Testis (tissue), 2 donors: Measurements from ENCODE around the gene GRK3.
"Not testable (repeated sequence)": the region's sequence is repeated elsewhere in the genome, so short reads cannot be mapped to it uniquely, and the experiment has no call there.

ENCODE experiments used
- POLR2A ChIP-seq: fragments of 450-650 bp; IDR thresholded peaks from one replicate; pipeline ENCODE4 v1.6.1; 2017; ENCODE audit warnings: antibody characterized with exemption, mild to moderate bottlenecking, moderate library complexity
- TF ChIP-seq, protein P1 (sequence below), 3 experiments: fragments of 450-650 bp in 2 of 3; fragments of 200-600 bp in 1 of 3; sonication (generic) in 1 of 3; IDR thresholded peaks; one replicate each; pipeline ENCODE4 v1.5.1; 2016 to 2019; ENCODE audit warnings: antibody characterized with exemption in 3 of 3, mild to moderate bottlenecking in 2 of 3, moderate library complexity in 1 of 3

DNA sequence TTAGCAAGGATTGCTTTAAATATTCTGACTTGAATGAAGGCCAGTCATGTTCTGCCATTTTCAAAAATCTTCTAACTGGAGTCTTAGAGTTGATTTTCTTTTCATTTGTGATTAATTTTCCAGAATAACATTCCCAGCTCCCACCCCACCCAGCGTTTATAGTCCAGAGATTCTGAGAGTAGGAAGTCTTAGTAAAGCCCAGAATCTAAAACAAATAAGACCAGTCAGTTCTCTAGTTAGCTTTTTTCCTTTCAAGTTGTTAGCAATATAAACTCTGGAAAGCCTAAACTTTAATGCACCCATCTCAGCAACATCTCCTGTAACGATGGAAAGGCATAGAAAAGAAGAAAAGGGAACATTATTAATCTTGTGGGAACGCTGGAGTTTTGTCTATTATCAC lies 3.3 kb upstream of the GRK3 start:
- TF ChIP-seq, protein P1, sequence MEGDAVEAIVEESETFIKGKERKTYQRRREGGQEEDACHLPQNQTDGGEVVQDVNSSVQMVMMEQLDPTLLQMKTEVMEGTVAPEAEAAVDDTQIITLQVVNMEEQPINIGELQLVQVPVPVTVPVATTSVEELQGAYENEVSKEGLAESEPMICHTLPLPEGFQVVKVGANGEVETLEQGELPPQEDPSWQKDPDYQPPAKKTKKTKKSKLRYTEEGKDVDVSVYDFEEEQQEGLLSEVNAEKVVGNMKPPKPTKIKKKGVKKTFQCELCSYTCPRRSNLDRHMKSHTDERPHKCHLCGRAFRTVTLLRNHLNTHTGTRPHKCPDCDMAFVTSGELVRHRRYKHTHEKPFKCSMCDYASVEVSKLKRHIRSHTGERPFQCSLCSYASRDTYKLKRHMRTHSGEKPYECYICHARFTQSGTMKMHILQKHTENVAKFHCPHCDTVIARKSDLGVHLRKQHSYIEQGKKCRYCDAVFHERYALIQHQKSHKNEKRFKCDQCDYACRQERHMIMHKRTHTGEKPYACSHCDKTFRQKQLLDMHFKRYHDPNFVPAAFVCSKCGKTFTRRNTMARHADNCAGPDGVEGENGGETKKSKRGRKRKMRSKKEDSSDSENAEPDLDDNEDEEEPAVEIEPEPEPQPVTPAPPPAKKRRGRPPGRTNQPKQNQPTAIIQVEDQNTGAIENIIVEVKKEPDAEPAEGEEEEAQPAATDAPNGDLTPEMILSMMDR (IDR thresholded peaks at IDR 0.05): not testable (repeated sequence)
- TF ChIP-seq POLR2A: not testable (repeated sequence)
